ENCODE data around the gene MSANTD2.

DNA sequence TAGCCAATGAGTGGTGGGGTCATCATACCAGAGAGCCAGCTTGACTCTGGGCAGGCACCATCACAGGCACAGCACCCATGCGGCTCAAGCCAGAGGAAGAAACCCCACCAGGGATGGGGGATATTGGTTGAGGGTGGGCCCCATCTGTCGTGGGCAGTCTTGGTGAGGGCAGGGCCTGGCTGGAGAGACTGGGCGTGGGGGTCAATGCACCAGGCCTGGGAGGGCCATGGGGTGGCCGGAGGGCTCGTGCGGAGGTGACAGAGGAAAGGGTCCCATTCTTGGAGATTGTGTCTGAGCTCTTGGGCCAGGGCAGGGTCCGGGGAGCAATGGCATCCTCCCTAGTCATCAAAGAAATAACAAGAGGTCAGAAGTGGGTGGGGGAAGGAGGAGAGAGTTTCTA, 46.6 kb downstream of the MSANTD2 start:
- TF ChIP-seq FOXK2 (IDR thresholded peaks at IDR 0.05): no peak
- no peak for TF ChIP-seq FOXA1 (IDR thresholded peaks at IDR 0.05)
- TF ChIP-seq SP1 (IDR thresholded peaks at IDR 0.05): no peak
